ENCODE results near the gene CAB39L. TPM values are rescaled to one million over a fixed set of nuclear protein-coding genes. Genes with fewer than 3 reads are reported as not detected.

Gene CAB39L
- total and polyA plus RNA-seq, 11 donors, result 5.9 to 27.4 (median 16.2) TPM

- ATAC-seq (no peak), DNase-seq (no peak)
- intact Hi-C loops (cut with DNase I), result no loop called here
- Histone ChIP-seq H3K27ac (no peak overlapping the region), H3K27me3 (no peaks in the 10 kb centered on the region), H3K36me3 (peaks cover 0 to 21% (median 3%) of the 10 kb centered on the region in 9 donors), H3K9me3 (no peaks in the 10 kb centered on the region), H3K4me3 (no peak overlapping the region), H3K4me1 (peaks cover 0 to 5% (median 0%) of the 10 kb centered on the region in 12 donors)
- 82 to 89% (median 86%) methylated on average over 4 of the region's 4 CpGs for WGBS, 4 donors
- no peak for TF ChIP-seq POLR2A (IDR thresholded peaks at IDR 0.05)
- TF ChIP-seq, protein P1, sequence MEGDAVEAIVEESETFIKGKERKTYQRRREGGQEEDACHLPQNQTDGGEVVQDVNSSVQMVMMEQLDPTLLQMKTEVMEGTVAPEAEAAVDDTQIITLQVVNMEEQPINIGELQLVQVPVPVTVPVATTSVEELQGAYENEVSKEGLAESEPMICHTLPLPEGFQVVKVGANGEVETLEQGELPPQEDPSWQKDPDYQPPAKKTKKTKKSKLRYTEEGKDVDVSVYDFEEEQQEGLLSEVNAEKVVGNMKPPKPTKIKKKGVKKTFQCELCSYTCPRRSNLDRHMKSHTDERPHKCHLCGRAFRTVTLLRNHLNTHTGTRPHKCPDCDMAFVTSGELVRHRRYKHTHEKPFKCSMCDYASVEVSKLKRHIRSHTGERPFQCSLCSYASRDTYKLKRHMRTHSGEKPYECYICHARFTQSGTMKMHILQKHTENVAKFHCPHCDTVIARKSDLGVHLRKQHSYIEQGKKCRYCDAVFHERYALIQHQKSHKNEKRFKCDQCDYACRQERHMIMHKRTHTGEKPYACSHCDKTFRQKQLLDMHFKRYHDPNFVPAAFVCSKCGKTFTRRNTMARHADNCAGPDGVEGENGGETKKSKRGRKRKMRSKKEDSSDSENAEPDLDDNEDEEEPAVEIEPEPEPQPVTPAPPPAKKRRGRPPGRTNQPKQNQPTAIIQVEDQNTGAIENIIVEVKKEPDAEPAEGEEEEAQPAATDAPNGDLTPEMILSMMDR (IDR thresholded peaks at IDR 0.05), result no peak
These were observed 69.1 kb downstream of the CAB39L start for GRCh38 chr13:49374585-49375290.

- ATAC-seq, result no peak
- TF ChIP-seq, protein P1 (IDR thresholded peaks at IDR 0.05), result no peak
- TF ChIP-seq POLR2A (IDR thresholded peaks at IDR 0.05), result no peak
- Histone ChIP-seq H3K27ac (no peak overlapping the region), H3K4me1 (peaks cover 0 to 5% (median 0%) of the 10 kb centered on the region in 12 donors), H3K27me3 (no peaks in the 10 kb centered on the region), H3K4me3 (no peak overlapping the region), H3K9me3 (no peaks in the 10 kb centered on the region), H3K36me3 (peaks cover 0 to 21% (median 3%) of the 10 kb centered on the region in 9 donors)
- WGBS, 4 donors, result 49 to 63% (median 53%) methylated on average over 2 of the region's 2 CpGs
- DNase-seq, result no peak
- intact Hi-C loops (cut with DNase I), result no loop called here
These were observed 70.1 kb downstream of the CAB39L start for GRCh38 chr13:49373716-49374115.

DNA sequence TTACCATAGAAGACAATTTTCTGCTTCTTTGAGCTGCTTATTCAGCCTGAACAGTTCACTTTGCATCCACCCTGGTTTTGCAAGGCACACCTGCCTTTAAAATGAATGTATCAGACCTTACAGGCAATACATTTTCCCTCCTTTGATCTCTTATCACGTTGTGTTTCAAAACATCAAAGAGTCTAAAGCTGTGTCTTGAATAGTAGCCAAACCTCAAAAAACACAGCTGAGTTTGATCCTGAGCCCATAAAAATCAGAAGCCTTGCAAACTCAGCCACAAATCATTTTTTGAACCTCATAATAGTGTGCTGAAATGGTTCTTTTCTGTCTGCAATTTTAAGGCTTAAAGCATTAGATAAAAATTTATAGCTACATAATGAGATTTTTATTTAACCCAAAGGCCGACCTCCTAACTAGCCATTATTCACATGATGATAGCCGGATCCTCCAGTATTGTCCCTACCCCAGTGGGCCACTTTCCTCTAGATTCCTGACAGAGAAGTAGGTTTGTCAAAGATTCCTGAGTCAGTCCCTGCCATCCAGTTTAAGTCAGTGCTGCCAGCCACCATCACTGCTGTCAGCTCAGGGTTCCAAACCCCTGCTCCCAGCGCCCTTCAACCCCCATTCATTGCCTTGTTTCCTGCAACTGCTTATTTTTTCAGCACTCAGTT, 71.8 kb downstream of the CAB39L start:
- H3K36me3 ChIP-seq, result peaks cover 0 to 21% (median 3%) of the 10 kb centered on the region in 9 donors
- no peaks in the 10 kb centered on the region for H3K27me3 ChIP-seq
- no peaks in the 10 kb centered on the region for H3K9me3 ChIP-seq
- no peak for DNase-seq
- H3K4me1 ChIP-seq, result peaks cover 0 to 19% (median 7%) of the 10 kb centered on the region in 12 donors
- intact Hi-C loops (cut with DNase I), result no loop called here
- ATAC-seq, result no peak
- no peak for TF ChIP-seq POLR2A (IDR thresholded peaks at IDR 0.05)
- TF ChIP-seq, protein P1 (IDR thresholded peaks at IDR 0.05), result no peak
- 72 to 78% (median 76%) methylated on average over 4 of the region's 4 CpGs for WGBS, 4 donors
- no peak overlapping the region for H3K27ac ChIP-seq
- no peak overlapping the region for H3K4me3 ChIP-seq

- no peaks in the 10 kb centered on the region for H3K27me3 ChIP-seq
- peaks cover 0 to 7% (median 0%) of the 10 kb centered on the region in 9 donors for H3K36me3 ChIP-seq
- intact Hi-C loops (cut with DNase I), result no loop called here
- peaks cover 0 to 19% (median 7%) of the 10 kb centered on the region in 12 donors for H3K4me1 ChIP-seq
- H3K4me3 ChIP-seq, result no peak overlapping the region
- no peak overlapping the region for H3K27ac ChIP-seq
- WGBS, 4 donors, result 77 to 85% (median 83%) methylated on average over 2 of the region's 2 CpGs
- no peak for TF ChIP-seq POLR2A (IDR thresholded peaks at IDR 0.05)
- TF ChIP-seq, protein P1 (IDR thresholded peaks at IDR 0.05), result no peak
- DNase-seq (no peak), ATAC-seq (no peak)
- H3K9me3 ChIP-seq, result no peaks in the 10 kb centered on the region
These were observed 73.5 kb downstream of the CAB39L start for GRCh38 chr13:49370371-49370770.
